ENCODE results near the gene LMO1.

LMO1 gene

DNA sequence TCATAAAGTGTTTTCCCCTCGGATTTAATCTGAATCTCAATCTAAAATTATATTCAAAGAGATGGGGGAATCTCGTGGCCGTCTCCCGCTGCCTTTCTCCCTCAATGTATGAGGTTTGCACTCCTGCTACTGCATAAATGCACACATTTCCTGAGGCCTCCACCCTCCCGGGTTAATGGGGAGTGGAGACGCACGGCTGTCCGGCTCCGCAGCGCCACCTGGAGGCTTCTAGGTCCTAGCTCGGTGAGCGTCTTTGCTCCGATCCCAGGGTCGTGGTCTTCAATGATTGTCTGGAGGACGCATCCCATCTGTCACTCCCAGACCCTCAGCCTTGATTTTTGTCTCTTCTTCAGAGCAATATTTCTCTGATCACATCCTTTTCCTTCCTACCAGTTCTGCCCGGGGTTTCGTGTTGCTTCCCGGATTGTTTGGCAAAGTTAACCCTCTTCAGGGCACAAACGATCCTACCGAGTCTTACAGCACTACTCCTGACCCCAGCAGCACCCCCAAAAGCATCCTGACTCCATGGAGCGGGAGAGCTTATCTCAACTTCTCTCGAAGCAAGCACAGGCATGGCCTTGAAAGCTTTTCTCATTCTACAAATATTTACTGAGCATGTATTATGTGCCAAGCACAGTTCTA is at the start of gene LMO1:
Gene LMO1 (minus strand): TSS at position 110 of the 642 bp plus-strand sequence. CDS start 516 bp downstream, outside the sequence.
- no peaks in the 10 kb centered on the region for H3K36me3 ChIP-seq (ENCODE audit: control insufficient read depth, insufficient read depth, low read length)
- no peaks in the 10 kb centered on the region for H3K9me3 ChIP-seq (ENCODE audit: control insufficient read depth, insufficient read depth, low read length)
- peak within 1 kb of the TSS; percentile 47 for H3K9ac ChIP-seq (ENCODE audit: low read depth, low read length)
- H3K27me3 ChIP-seq (ENCODE audit: control insufficient read depth, insufficient read depth, low read length), result peaks cover 83% of the 10 kb centered on the region
- H3K4me3 ChIP-seq (ENCODE audit: low read depth, low read length), result peak within 1 kb of the TSS; percentile 63
- peaks cover 8% of the 10 kb centered on the region for H3K4me1 ChIP-seq (ENCODE audit: control insufficient read depth, insufficient read depth, low read length)

DNA sequence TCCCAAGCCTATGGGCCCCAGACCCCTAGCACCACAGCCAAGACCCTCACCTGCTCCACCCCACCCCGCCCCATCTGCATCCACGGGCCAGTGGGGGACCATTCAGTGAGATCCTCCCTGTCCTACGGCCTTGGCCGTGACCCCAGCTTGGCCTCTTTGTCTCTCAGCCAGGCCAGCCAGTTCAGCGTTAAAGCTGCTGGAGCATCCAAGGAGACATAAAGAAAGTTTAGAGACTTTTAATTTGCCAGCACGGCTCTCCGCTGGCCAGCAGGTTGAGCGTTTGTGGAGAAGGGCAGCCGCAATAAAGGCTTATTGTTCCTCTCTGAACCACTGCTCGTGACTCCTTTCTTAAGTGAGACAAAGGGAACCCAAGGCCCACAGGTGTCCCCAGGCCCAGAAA is 49.3 kb upstream of the LMO1 start:
- Histone ChIP-seq H3K4me1 (ENCODE audit: control insufficient read depth, insufficient read depth, low read length) (no peaks in the 10 kb centered on the region), H3K9ac (ENCODE audit: low read depth, low read length) (no peak overlapping the region), H3K36me3 (ENCODE audit: control insufficient read depth, insufficient read depth, low read length) (no peaks in the 10 kb centered on the region), H3K9me3 (ENCODE audit: control insufficient read depth, insufficient read depth, low read length) (no peaks in the 10 kb centered on the region), H3K4me3 (ENCODE audit: low read depth, low read length) (no peak overlapping the region), H3K27me3 (ENCODE audit: control insufficient read depth, insufficient read depth, low read length) (no peaks in the 10 kb centered on the region)

DNA sequence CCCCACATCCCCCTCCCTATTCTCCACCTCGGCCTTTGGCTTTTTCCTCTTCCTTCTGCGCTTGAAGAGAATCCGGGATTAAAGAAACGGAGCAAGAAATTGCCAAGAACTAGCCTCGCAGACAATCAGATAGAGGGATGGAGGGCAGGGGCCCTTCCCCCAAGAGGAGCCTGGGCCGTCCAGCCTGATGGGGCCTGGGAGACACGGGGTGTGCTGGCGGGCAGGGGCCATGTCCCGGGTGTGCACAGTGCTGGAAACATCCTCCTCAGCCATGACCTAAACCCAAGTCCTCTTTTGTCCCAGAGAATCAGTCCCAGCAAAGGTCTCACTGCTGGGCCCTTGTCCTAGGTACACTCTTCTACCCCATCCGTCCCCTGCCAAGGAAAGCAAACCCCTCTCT is 47.7 kb upstream of the LMO1 start:
- Histone ChIP-seq H3K4me3 (ENCODE audit: low read depth, low read length) (no peak overlapping the region), H3K9ac (ENCODE audit: low read depth, low read length) (no peak overlapping the region), H3K36me3 (ENCODE audit: control insufficient read depth, insufficient read depth, low read length) (no peaks in the 10 kb centered on the region), H3K9me3 (ENCODE audit: control insufficient read depth, insufficient read depth, low read length) (no peaks in the 10 kb centered on the region), H3K27me3 (ENCODE audit: control insufficient read depth, insufficient read depth, low read length) (no peaks in the 10 kb centered on the region), H3K4me1 (ENCODE audit: control insufficient read depth, insufficient read depth, low read length) (no peaks in the 10 kb centered on the region)

DNA sequence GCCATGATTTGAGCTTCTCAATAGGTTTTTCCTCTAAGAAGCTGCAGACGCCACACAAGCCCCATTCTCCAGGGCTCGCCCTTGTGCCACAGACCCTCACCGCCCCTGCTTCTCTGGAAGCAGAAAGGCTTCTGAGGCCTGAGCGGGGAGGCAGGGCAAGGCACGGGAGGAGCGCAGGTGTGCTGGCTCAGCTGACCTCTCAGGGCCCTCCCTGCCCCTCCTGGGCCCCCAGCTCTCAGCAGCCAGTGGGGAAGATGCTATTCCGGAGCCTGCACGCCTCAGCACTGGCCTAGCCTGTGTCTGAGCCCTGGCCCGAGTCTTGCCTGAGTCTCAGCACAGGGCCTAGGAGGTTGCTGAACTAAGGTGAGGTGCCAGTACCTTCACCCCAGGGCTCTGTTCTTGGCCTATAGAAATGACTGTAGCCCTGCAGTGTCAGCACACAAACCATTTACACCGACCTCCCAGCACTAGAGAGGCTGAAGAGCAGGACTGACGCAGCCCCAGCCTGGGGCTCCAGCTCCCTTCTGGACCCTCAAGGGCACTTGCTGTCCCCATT is 47.1 kb upstream of the LMO1 start:
- Histone ChIP-seq H3K9ac (ENCODE audit: low read depth, low read length) (no peak overlapping the region), H3K4me3 (ENCODE audit: low read depth, low read length) (no peak overlapping the region), H3K36me3 (ENCODE audit: control insufficient read depth, insufficient read depth, low read length) (no peaks in the 10 kb centered on the region), H3K4me1 (ENCODE audit: control insufficient read depth, insufficient read depth, low read length) (no peaks in the 10 kb centered on the region), H3K9me3 (ENCODE audit: control insufficient read depth, insufficient read depth, low read length) (no peaks in the 10 kb centered on the region), H3K27me3 (ENCODE audit: control insufficient read depth, insufficient read depth, low read length) (no peaks in the 10 kb centered on the region)

DNA sequence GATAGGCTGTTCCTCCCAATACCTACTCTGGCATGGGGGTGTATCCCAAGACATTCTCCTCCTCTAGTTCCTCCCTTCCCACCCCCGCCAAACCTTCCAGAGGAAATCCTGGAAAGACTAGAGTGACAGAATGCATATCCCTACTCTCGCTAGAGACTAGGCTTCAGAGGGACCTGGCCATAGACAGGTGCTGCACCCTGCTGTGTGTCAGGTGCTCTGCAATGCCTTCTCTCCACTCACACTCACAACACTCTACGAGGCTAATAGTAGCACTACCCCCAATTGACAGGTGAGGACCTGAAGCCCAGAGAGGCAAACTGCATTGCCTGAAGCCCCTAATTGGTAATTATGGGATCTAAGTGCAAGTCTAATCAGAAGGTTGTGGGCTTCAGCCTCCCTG is 46.2 kb upstream of the LMO1 start:
- H3K9me3 ChIP-seq (ENCODE audit: control insufficient read depth, insufficient read depth, low read length), result no peaks in the 10 kb centered on the region
- H3K9ac ChIP-seq (ENCODE audit: low read depth, low read length), result no peak overlapping the region
- H3K4me1 ChIP-seq (ENCODE audit: control insufficient read depth, insufficient read depth, low read length), result no peaks in the 10 kb centered on the region
- no peaks in the 10 kb centered on the region for H3K36me3 ChIP-seq (ENCODE audit: control insufficient read depth, insufficient read depth, low read length)
- no peak overlapping the region for H3K4me3 ChIP-seq (ENCODE audit: low read depth, low read length)
- no peaks in the 10 kb centered on the region for H3K27me3 ChIP-seq (ENCODE audit: control insufficient read depth, insufficient read depth, low read length)

DNA sequence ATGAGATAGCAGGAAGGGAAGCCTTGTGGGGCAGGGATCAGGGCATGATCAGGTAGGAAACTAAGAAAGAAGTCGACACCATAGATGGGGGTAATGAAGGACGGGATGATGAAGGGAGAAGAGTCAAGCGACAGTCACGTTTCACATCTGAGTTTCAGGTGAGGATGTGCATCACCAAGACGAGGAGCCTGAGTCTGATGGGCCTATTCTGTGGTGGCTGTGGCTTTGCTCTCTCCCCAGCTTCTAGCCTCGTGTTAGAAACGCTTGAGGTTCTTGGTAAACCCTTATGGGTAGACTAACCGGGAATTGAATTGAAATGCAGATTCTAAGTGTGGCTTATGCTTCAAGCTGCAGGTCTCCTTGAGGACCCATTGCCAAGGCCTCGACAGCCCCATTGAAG is 45.6 kb upstream of the LMO1 start:
- Histone ChIP-seq H3K4me1 (ENCODE audit: control insufficient read depth, insufficient read depth, low read length) (no peaks in the 10 kb centered on the region), H3K4me3 (ENCODE audit: low read depth, low read length) (no peak overlapping the region), H3K9me3 (ENCODE audit: control insufficient read depth, insufficient read depth, low read length) (no peaks in the 10 kb centered on the region), H3K27me3 (ENCODE audit: control insufficient read depth, insufficient read depth, low read length) (no peaks in the 10 kb centered on the region), H3K9ac (ENCODE audit: low read depth, low read length) (no peak overlapping the region), H3K36me3 (ENCODE audit: control insufficient read depth, insufficient read depth, low read length) (no peaks in the 10 kb centered on the region)

DNA sequence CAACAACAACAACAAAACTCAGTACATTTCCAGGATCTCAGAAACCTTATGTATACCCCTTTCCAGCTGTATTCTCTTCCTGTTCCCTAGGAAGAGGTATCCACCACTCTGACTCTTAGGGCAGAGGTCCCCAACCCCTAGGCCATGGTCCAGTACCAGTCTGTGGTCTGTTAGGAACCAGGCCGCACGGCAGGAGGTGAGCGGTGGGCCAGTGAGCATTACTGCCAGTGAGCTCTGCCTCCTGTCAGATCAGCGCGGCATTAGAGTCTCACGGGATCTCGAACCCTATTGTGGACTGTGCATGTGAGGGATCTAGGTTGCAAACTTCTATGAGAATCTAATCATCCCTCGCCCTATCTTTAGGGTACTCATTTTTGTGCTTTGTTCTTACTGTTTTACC is 43.9 kb upstream of the LMO1 start:
- Histone ChIP-seq H3K36me3 (ENCODE audit: control insufficient read depth, insufficient read depth, low read length) (no peaks in the 10 kb centered on the region), H3K9me3 (ENCODE audit: control insufficient read depth, insufficient read depth, low read length) (no peaks in the 10 kb centered on the region), H3K9ac (ENCODE audit: low read depth, low read length) (no peak overlapping the region), H3K27me3 (ENCODE audit: control insufficient read depth, insufficient read depth, low read length) (no peaks in the 10 kb centered on the region), H3K4me3 (ENCODE audit: low read depth, low read length) (no peak overlapping the region), H3K4me1 (ENCODE audit: control insufficient read depth, insufficient read depth, low read length) (no peaks in the 10 kb centered on the region)

DNA sequence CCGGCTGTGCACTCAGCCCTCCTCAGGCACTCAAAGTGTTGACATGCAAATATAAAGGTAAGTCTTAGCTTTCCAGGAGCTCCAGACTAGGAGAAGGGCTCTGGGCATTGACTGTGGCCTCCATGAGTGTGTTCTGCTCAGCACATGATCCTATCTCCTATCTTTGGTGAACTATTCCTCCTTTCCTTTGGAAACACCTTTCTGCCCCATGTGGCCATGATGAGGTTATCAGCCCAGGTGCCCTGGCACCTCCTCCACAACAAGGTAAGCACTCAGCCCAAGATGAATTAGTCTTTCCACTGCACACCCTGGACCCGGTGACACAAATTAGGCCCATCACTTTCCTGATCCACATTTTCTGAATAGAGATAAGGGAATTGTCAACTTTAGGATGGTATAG is 37.9 kb upstream of the LMO1 start:
- Histone ChIP-seq H3K27me3 (ENCODE audit: control insufficient read depth, insufficient read depth, low read length) (no peaks in the 10 kb centered on the region), H3K9ac (ENCODE audit: low read depth, low read length) (no peak overlapping the region), H3K4me3 (ENCODE audit: low read depth, low read length) (no peak overlapping the region), H3K9me3 (ENCODE audit: control insufficient read depth, insufficient read depth, low read length) (no peaks in the 10 kb centered on the region), H3K36me3 (ENCODE audit: control insufficient read depth, insufficient read depth, low read length) (no peaks in the 10 kb centered on the region), H3K4me1 (ENCODE audit: control insufficient read depth, insufficient read depth, low read length) (peaks cover 4% of the 10 kb centered on the region)

DNA sequence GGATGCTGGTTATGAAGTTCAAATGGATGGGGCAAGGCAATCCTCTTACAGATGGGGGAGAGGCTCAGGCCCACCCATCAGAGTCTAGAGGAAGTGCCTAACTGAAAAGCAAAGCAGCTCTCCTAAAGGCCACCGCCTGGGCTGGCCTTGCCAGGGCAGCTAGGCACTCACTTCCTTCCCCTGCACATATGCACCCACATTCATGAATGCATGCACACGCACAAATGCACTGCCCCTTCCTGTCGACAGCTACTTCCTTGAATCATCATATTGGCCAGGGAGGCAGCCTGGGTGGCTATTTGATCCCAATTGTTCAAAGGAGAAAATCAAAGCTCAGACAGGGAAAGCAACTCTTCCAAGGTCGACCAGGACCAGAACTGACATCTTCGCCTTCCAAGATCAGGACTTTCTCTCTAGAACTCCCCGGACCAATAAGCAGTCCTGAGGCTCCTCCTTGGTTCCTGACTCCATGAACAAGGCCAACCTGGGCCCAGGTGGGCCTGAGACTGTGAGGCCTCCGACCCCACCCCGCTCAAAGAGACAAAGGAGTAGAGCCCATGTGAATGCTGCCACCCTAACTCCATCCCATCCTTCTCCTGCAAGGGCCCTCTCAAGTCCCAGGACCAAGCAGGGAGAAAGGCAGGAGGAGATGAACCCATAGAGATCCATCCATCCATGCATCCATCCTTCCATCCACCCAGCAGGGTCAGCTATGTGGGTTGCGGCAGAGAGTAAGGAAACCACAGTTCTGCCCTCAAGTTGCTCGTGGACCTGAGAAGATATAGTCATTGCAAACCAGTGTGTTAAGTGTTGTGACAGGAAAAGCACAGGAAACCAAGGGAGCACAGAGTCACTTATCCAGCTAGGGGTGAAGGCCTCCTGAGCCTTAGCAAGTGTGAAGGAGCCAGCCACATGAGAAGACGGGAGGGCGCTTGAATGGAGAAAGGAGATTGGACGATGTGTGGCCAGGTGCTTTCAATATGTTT is 35.4 kb upstream of the LMO1 start:
- Histone ChIP-seq H3K9ac (ENCODE audit: low read depth, low read length) (no peak overlapping the region), H3K4me3 (ENCODE audit: low read depth, low read length) (no peak overlapping the region), H3K4me1 (ENCODE audit: control insufficient read depth, insufficient read depth, low read length) (peaks cover 4% of the 10 kb centered on the region), H3K27me3 (ENCODE audit: control insufficient read depth, insufficient read depth, low read length) (peaks cover 4% of the 10 kb centered on the region), H3K9me3 (ENCODE audit: control insufficient read depth, insufficient read depth, low read length) (no peaks in the 10 kb centered on the region), H3K36me3 (ENCODE audit: control insufficient read depth, insufficient read depth, low read length) (no peaks in the 10 kb centered on the region)

DNA sequence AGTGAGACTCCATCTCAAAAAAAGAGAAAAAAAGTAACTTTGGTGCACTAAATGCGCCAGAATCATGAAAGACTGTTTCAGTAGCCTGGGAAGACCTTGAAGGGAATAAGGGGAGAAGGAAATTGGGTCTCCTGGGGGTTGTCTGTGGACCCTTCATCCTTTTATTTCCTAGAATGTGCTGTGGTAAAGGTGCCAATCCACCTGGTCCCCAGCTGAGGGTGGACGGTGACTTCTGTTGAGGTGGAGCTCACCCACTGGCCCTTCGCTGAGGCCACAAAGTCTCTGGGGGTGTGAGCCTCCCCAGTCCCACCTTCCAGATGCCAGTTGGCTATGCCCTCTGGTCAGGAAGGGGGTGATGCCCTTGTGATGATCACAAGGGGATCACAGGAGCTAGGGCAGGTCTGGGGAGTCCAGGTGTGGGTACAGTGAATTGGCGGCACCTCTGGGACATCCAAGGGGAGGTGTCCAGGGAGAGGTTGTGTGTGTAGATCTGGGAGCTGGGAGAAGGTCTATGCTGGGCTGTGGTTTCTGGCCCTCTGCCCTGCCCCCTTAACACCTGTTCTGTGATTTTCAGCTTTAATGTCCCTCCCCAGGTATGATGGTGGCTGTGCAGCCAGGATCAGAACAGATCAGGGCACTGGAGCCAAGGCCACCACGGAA is 34.2 kb upstream of the LMO1 start:
- H3K27me3 ChIP-seq (ENCODE audit: control insufficient read depth, insufficient read depth, low read length), result peaks cover 8% of the 10 kb centered on the region
- H3K9me3 ChIP-seq (ENCODE audit: control insufficient read depth, insufficient read depth, low read length), result no peaks in the 10 kb centered on the region
- H3K36me3 ChIP-seq (ENCODE audit: control insufficient read depth, insufficient read depth, low read length), result no peaks in the 10 kb centered on the region
- peaks cover 4% of the 10 kb centered on the region for H3K4me1 ChIP-seq (ENCODE audit: control insufficient read depth, insufficient read depth, low read length)
- H3K4me3 ChIP-seq (ENCODE audit: low read depth, low read length), result no peak overlapping the region
- H3K9ac ChIP-seq (ENCODE audit: low read depth, low read length), result no peak overlapping the region

DNA sequence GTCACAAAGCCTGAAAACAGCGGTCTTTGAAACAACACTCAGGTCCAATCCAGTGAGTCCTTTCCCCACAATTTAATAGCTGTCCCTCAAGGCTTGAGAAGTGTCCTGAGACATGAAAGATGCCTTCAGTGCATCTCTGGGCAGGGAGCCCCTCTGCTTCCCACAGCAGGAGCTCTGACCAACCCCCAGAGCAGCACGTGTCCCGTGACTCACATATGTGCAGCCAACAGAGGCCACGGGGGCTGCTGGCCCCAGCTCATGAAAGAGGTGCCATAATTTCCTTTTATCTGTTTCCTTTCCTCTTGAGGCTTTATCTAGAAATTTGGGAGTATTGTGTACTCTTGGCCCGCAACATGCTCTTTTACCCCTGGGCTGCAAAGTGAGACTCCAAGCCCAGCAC is 33.2 kb upstream of the LMO1 start:
- H3K4me3 ChIP-seq (ENCODE audit: low read depth, low read length), result no peak overlapping the region
- no peaks in the 10 kb centered on the region for H3K9me3 ChIP-seq (ENCODE audit: control insufficient read depth, insufficient read depth, low read length)
- peaks cover 8% of the 10 kb centered on the region for H3K27me3 ChIP-seq (ENCODE audit: control insufficient read depth, insufficient read depth, low read length)
- no peak overlapping the region for H3K9ac ChIP-seq (ENCODE audit: low read depth, low read length)
- H3K4me1 ChIP-seq (ENCODE audit: control insufficient read depth, insufficient read depth, low read length), result peaks cover 4% of the 10 kb centered on the region
- no peaks in the 10 kb centered on the region for H3K36me3 ChIP-seq (ENCODE audit: control insufficient read depth, insufficient read depth, low read length)
